ENCODE results near the gene HOXB2. TPM values are rescaled to one million over a fixed set of nuclear protein-coding genes. Genes with fewer than 3 reads are reported as not detected.
A peak's percentile ranks its signal among the peaks of the same experiment; 100 is the strongest.

The HOXB2 gene
- total and polyA plus RNA-seq, 9 of the 15 experiments (the other 6 are each of a cell fraction or from before 2014, with no cell fraction given) = 2.1 to 97.7 (median 21.2) TPM

DNA sequence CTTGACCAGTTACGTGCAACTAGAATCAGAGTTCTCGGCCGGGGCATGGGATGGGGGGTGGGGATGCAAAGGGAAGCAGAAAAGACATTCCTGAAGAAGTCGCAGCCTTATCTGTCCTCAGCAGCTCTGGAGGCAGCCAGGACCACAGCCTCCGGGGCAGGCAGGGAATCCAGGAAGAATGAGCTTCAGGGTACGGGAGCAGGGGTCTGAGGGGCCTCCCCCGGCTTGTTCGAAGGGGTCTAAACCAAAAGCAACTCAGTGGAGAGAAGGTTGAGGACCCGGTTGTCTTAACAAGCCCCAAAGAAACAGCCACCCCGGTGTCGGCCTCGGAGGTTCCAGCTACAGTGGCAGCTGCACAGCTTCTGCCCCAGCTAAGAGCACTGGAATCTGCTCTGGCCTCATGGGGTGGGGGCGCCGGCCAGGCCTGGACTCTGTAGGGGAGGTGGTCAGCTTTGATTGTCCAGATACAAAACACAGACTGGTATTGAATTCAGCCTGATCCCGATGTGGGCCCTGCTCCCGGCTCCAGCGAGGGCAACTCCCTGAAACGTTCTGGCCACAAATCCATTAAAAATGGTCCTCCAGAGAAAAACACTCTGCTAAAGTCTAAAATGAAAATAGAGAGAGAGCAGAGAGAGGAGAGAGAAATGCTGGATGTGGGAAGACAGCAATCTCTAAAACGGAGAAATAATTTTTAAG, 25.6 kb upstream of the HOXB2 start (continued):
- TF ChIP-seq, protein P1, sequence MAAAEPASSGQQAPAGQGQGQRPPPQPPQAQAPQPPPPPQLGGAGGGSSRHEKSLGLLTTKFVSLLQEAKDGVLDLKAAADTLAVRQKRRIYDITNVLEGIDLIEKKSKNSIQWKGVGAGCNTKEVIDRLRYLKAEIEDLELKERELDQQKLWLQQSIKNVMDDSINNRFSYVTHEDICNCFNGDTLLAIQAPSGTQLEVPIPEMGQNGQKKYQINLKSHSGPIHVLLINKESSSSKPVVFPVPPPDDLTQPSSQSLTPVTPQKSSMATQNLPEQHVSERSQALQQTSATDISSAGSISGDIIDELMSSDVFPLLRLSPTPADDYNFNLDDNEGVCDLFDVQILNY (CRISPR knock-in tag; IDR thresholded peaks at IDR 0.05) = no peak
- TF ChIP-seq BACH1 (tag; IDR thresholded peaks at IDR 0.05) (no peak), TEAD4 (IDR thresholded peaks at IDR 0.05; ENCODE audit: low read length) (peak; percentile 60; the same call in 1 of the 2 replicates), TEAD4 (CRISPR knock-in tag; IDR thresholded peaks at IDR 0.05; ENCODE audit: borderline replicate concordance) (no peak), ZNF586 (CRISPR knock-in tag; conservative IDR thresholded peaks at IDR 0.05) (no peak), CTBP1 (IDR thresholded peaks at IDR 0.05; ENCODE audit: borderline replicate concordance) (peak; percentile 61; the same call in 1 of the 2 replicates), COPS2 (conservative IDR thresholded peaks at IDR 0.05) (no peak), CREM (IDR thresholded peaks at IDR 0.05; ENCODE audit: low read depth) (no peak), TAL1 (IDR thresholded peaks at IDR 0.05) (peak; percentile 44), GATAD2B (IDR thresholded peaks at IDR 0.05; ENCODE audit: borderline replicate concordance) (no peak), PHF8 (IDR thresholded peaks at IDR 0.05; ENCODE audit: borderline replicate concordance, low read length) (no peak), LCOR (CRISPR knock-in tag; IDR thresholded peaks at IDR 0.05) (no peak), ZNF780A (CRISPR knock-in tag; IDR thresholded peaks at IDR 0.05) (no peak), ZNF146 (CRISPR knock-in tag; IDR thresholded peaks at IDR 0.05; ENCODE audit: unreplicated experiment) (no peak), RCOR1 (IDR thresholded peaks at IDR 0.05; ENCODE audit: borderline replicate concordance in 1 of 2, low read depth in 2 of 2, low read length in 2 of 2) (peak in 1 of 2 experiments; percentile 73; a peak in 3 of 4 replicates), ZFPM2 (CRISPR knock-in tag; IDR thresholded peaks at IDR 0.05) (no peak), ZZZ3 (IDR thresholded peaks at IDR 0.05) (no peak), HSF4 (CRISPR knock-in tag; IDR thresholded peaks at IDR 0.05; ENCODE audit: borderline replicate concordance) (no peak), RBM25 (IDR thresholded peaks at IDR 0.05; ENCODE audit: low read depth, low read length, severe bottlenecking) (no peak), MYBL2 (IDR thresholded peaks at IDR 0.05; ENCODE audit: low read depth) (no peak), MYBL2 (CRISPR knock-in tag; IDR thresholded peaks at IDR 0.05; ENCODE audit: borderline replicate concordance) (no peak), RAD51 (IDR thresholded peaks at IDR 0.05; ENCODE audit: borderline replicate concordance, low read depth) (no peak)
- TF ChIP-seq, protein P2, sequence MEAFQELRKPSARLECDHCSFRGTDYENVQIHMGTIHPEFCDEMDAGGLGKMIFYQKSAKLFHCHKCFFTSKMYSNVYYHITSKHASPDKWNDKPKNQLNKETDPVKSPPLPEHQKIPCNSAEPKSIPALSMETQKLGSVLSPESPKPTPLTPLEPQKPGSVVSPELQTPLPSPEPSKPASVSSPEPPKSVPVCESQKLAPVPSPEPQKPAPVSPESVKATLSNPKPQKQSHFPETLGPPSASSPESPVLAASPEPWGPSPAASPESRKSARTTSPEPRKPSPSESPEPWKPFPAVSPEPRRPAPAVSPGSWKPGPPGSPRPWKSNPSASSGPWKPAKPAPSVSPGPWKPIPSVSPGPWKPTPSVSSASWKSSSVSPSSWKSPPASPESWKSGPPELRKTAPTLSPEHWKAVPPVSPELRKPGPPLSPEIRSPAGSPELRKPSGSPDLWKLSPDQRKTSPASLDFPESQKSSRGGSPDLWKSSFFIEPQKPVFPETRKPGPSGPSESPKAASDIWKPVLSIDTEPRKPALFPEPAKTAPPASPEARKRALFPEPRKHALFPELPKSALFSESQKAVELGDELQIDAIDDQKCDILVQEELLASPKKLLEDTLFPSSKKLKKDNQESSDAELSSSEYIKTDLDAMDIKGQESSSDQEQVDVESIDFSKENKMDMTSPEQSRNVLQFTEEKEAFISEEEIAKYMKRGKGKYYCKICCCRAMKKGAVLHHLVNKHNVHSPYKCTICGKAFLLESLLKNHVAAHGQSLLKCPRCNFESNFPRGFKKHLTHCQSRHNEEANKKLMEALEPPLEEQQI (IDR thresholded peaks at IDR 0.05) = no peak
- TF ChIP-seq, protein P3, sequence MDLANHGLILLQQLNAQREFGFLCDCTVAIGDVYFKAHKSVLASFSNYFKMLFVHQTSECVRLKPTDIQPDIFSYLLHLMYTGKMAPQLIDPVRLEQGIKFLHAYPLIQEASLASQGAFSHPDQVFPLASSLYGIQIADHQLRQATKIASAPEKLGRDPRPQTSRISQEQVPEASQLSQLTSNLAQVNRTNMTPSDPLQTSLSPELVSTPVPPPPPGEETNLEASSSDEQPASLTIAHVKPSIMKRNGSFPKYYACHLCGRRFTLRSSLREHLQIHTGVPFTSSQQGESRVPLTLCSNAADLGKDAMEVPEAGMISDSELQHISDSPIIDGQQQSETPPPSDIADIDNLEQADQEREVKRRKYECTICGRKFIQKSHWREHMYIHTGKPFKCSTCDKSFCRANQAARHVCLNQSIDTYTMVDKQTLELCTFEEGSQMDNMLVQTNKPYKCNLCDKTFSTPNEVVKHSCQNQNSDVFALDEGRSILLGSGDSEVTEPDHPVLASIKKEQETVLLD (IDR thresholded peaks at IDR 0.05) = no peak
